ENCODE measurements around the gene CAMTA1. TPM values are rescaled to one million over a fixed set of nuclear protein-coding genes. Genes with fewer than 3 reads are reported as not detected.

The CAMTA1 gene
- total RNA-seq, 1 donor from 2014 or later = 63.8 TPM

DNA sequence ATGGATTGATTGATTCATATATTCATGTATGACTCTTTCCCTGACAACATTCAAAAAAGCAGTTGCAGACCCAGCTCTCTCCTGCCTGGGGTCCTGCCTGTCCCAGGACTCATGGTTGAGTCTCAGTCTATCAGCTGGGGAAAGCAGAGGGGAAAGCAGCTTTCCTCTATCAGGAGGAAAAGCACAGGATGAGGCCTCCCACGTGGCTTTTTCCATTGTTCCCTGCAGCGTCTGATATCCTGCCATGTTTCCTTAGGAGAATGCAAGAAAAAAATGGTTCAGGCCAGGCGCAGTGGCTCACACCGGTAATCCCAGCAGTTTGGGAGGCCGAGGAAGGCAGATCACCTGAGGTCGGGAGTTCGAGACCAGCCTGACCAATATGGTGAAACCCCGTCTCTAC is 852.8 kb downstream of the CAMTA1 start:
- Mint-ChIP-seq H3K4me1 (ENCODE audit: low read depth) (no peaks in the 10 kb centered on the region), H3K27me3 (ENCODE audit: low read depth) (peaks cover 4% of the 10 kb centered on the region), H3K36me3 (ENCODE audit: low read depth) (no peaks in the 10 kb centered on the region), H3K27ac (ENCODE audit: unreplicated experiment) (no peak overlapping the region), H3K9me3 (ENCODE audit: low read depth) (no peaks in the 10 kb centered on the region), H3K4me3 (ENCODE audit: unreplicated experiment) (no peak overlapping the region)
- no peak for DNase-seq (ENCODE audit: low spot score)
- TF ChIP-seq, protein P1, sequence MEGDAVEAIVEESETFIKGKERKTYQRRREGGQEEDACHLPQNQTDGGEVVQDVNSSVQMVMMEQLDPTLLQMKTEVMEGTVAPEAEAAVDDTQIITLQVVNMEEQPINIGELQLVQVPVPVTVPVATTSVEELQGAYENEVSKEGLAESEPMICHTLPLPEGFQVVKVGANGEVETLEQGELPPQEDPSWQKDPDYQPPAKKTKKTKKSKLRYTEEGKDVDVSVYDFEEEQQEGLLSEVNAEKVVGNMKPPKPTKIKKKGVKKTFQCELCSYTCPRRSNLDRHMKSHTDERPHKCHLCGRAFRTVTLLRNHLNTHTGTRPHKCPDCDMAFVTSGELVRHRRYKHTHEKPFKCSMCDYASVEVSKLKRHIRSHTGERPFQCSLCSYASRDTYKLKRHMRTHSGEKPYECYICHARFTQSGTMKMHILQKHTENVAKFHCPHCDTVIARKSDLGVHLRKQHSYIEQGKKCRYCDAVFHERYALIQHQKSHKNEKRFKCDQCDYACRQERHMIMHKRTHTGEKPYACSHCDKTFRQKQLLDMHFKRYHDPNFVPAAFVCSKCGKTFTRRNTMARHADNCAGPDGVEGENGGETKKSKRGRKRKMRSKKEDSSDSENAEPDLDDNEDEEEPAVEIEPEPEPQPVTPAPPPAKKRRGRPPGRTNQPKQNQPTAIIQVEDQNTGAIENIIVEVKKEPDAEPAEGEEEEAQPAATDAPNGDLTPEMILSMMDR (IDR thresholded peaks at IDR 0.05) = no peak

DNA sequence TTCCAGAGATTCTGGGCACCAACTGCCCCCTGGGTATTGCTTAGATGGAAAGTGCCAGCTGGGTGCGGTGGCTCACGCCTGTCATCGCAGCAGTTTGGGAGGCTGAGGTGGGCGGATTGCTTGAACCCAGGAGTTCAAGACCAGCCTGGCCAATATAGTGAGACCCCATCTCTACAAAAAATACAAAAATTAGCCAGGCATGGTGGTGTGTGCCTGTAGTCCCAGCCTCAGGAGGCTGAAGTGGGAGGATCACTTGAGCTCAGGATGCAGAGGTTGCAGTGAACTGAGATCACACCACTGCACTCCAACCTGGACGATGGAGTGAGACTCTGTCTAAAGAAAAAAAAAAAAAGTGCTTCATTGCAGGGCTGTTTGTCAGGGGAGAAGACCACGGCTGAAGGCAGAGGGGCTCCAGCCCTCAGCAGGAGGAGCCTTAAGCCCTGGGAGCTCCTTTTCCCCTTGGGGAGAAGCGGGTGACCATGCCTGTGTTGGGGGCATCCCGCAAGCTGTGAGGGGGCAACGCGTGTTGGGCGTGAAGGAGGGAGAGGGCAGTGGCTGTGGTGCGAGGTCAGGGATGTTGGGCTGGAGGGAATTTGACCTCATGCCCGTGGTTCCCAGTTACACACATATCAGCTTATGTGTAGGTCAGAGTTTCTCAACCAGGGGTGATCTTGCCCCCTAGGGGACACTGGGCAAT is 854.3 kb downstream of the CAMTA1 start:
- no peak for DNase-seq (ENCODE audit: low spot score)
- Mint-ChIP-seq H3K4me3 (ENCODE audit: unreplicated experiment) (no peak overlapping the region), H3K27me3 (ENCODE audit: low read depth) (no peaks in the 10 kb centered on the region), H3K4me1 (ENCODE audit: low read depth) (no peaks in the 10 kb centered on the region), H3K36me3 (ENCODE audit: low read depth) (no peaks in the 10 kb centered on the region), H3K27ac (ENCODE audit: unreplicated experiment) (no peak overlapping the region), H3K9me3 (ENCODE audit: low read depth) (no peaks in the 10 kb centered on the region)
- TF ChIP-seq, protein P1 (IDR thresholded peaks at IDR 0.05) = no peak

DNA sequence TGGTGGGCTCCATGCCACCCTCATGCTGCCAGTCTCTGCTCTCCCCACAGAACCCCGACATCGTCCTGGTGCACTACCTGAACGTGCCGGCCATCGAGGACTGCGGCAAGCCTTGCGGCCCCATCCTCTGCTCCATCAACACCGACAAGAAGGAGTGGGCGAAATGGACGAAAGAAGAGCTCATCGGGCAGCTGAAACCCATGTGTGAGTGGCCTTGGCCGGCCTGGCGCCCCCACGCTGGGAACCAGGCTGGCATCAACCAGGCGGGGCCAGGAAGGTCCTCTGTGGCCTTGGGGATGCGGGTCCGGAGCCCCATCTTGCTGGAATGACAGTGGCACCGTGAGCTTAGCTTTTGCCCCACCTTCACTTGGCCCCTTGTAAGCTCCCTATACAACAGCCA is 855.1 kb downstream of the CAMTA1 start:
- TF ChIP-seq, protein P1 (IDR thresholded peaks at IDR 0.05) = no peak
- Mint-ChIP-seq H3K9me3 (ENCODE audit: low read depth) (no peaks in the 10 kb centered on the region), H3K27ac (ENCODE audit: unreplicated experiment) (no peak overlapping the region), H3K27me3 (ENCODE audit: low read depth) (no peaks in the 10 kb centered on the region), H3K4me1 (ENCODE audit: low read depth) (peaks cover 7% of the 10 kb centered on the region), H3K4me3 (ENCODE audit: unreplicated experiment) (no peak overlapping the region), H3K36me3 (ENCODE audit: low read depth) (no peaks in the 10 kb centered on the region)
- DNase-seq (ENCODE audit: low spot score) = no peak

DNA sequence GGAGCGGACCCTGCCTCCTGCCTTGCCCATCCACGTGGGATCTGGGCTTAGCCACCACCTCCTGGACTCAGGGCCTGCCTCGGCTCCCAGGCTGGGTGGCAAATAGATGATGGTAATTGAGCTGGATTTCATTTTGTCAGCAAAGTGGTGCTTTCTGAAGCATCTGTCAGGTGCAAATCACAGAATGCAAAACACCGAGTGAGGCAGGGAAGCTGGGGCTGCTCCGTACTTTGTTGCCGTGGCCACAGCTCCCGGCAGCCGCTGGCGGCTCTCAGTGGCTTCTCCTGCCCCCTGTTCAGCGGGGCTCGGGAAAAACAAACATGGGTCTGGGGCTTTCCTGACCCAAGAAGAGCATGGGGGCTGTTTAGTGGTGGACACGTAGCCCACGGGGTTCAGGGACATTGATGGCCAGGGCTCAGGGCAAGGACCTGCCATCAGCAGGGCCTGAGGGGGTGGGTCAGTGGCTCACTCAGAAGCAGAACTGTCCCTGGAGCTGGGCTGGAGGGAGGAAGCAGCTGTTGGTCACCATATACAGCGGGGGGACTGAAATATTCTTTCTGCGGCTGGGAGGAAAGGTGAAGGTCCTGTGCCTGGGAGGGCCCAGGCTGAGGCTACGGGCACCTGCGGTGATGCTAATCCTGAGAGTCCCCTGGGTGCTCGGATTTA is 855.8 kb downstream of the CAMTA1 start:
- Mint-ChIP-seq H3K27me3 (ENCODE audit: low read depth) (no peaks in the 10 kb centered on the region), H3K36me3 (ENCODE audit: low read depth) (no peaks in the 10 kb centered on the region), H3K27ac (ENCODE audit: unreplicated experiment) (no peak overlapping the region), H3K4me1 (ENCODE audit: low read depth) (peaks cover 9% of the 10 kb centered on the region), H3K4me3 (ENCODE audit: unreplicated experiment) (no peak overlapping the region), H3K9me3 (ENCODE audit: low read depth) (no peaks in the 10 kb centered on the region)
- DNase-seq (ENCODE audit: low spot score) = no peak
- TF ChIP-seq, protein P1 (IDR thresholded peaks at IDR 0.05) = no peak

DNA sequence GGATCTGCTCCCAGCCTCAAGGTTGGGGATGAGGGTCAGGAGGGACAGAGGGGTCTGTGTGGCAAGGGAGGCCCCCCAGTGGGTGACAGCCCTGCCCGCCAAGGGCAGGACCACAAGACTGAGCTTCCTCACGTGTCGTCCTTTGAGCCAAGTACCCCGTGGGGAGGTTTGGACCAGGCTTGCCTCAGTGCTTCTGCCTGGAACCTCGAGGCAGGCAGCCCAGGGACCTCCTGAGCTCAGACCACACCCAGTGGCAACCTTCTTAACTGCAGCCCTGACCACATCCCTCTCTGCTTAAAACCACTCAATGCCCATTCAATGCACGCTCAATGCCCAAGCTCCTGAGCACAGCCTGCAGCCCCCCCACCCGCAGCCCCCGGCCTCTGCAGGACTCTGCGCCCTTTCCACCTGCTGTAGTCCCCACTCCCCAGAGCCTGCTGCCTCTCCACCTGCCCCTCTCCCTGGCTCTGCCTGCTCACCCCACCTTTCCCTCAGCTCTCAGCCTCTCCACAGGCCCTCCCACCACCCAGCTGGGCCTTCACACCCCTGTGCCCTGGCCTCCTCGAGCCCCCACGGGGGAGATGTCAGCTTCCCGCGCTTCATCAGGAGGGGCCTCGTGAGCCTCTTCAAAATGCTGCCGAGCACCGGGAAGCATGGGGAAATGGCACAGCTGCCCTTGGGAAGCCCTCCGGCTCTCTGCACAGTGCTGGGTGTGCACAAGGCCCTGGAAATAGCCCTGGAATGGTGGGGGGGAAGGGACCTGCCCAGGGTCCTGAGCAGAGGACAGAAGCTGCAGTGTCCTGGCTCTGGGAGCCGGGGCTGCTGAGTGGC is 856.5 kb downstream of the CAMTA1 start:
- Mint-ChIP-seq H3K4me3 (ENCODE audit: unreplicated experiment) (no peak overlapping the region), H3K4me1 (ENCODE audit: low read depth) (peaks cover 9% of the 10 kb centered on the region), H3K27ac (ENCODE audit: unreplicated experiment) (no peak overlapping the region), H3K9me3 (ENCODE audit: low read depth) (no peaks in the 10 kb centered on the region), H3K27me3 (ENCODE audit: low read depth) (no peaks in the 10 kb centered on the region), H3K36me3 (ENCODE audit: low read depth) (no peaks in the 10 kb centered on the region)
- TF ChIP-seq, protein P1 (IDR thresholded peaks at IDR 0.05) = peak; percentile 31
- DNase-seq (ENCODE audit: low spot score) = no peak
